ENCODE measurements around the gene HOXA3. TPM values are rescaled to one million over a fixed set of nuclear protein-coding genes. Genes with fewer than 3 reads are reported as not detected.

The HOXA3 gene
- total and polyA plus RNA-seq, 2 of the 13 experiments (the other 11 are each of a cell fraction or from before 2014, with no cell fraction given), result 2.9 to 4.6 TPM

- TF ChIP-seq MNT (IDR thresholded peaks at IDR 0.05) (no peak), FOXK2 (IDR thresholded peaks at IDR 0.05) (no peak), PHF8 (CRISPR knock-in tag; IDR thresholded peaks at IDR 0.05) (peak; percentile 72), HOMEZ (CRISPR knock-in tag; IDR thresholded peaks at IDR 0.05; ENCODE audit: low read depth) (no peak), KDM5A (IDR thresholded peaks at IDR 0.05; ENCODE audit: borderline replicate concordance, low read length) (no peak), HMGXB4 (CRISPR knock-in tag; IDR thresholded peaks at IDR 0.05; ENCODE audit: borderline replicate concordance in 1 of 2, low read depth in 1 of 2) (peak; percentile 13 to 69; a peak in 2 of 4 replicates), SOX13 (IDR thresholded peaks at IDR 0.05) (no peak), SOX13 (CRISPR knock-in tag; conservative IDR thresholded peaks at IDR 0.05 in 1 of 2, IDR thresholded peaks at IDR 0.05 in 1 of 2) (peak in 1 of 2 experiments; percentile 76; a peak in 2 of 4 replicates), ZNF737 (CRISPR knock-in tag; IDR thresholded peaks at IDR 0.05; ENCODE audit: borderline replicate concordance) (no peak), ZNF510 (CRISPR knock-in tag; IDR thresholded peaks at IDR 0.05; ENCODE audit: low read depth) (no peak; the same call in 1 of the 2 replicates), ZBTB26 (CRISPR knock-in tag; IDR thresholded peaks at IDR 0.05; ENCODE audit: borderline replicate concordance) (peak; percentile 29; the same call in 1 of the 2 replicates), ELF4 (CRISPR knock-in tag; IDR thresholded peaks at IDR 0.05; ENCODE audit: borderline replicate concordance) (no peak), IRX3 (CRISPR knock-in tag; IDR thresholded peaks at IDR 0.05; ENCODE audit: borderline replicate concordance, low read depth) (no peak; the same call in 1 of the 2 replicates), HOXA5 (CRISPR knock-in tag; IDR thresholded peaks at IDR 0.05) (no peak), CEBPB (IDR thresholded peaks at IDR 0.05; ENCODE audit: borderline replicate concordance, low read depth, low read length) (no peak), ZNF124 (CRISPR knock-in tag; IDR thresholded peaks at IDR 0.05) (peak; percentile 65; the same call in 1 of the 2 replicates), XBP1 (CRISPR knock-in tag; IDR thresholded peaks at IDR 0.05) (no peak), ZNF563 (CRISPR knock-in tag; IDR thresholded peaks at IDR 0.05) (peak; percentile 40; the same call in 1 of the 2 replicates), LCORL (IDR thresholded peaks at IDR 0.05) (peak; percentile 31; the same call in 1 of the 2 replicates), LCORL (CRISPR knock-in tag; IDR thresholded peaks at IDR 0.05) (peak; percentile 89), CC2D1A (CRISPR knock-in tag; IDR thresholded peaks at IDR 0.05) (no peak), KLF9 (CRISPR knock-in tag; IDR thresholded peaks at IDR 0.05; ENCODE audit: low read depth) (no peak), HNRNPLL (IDR thresholded peaks at IDR 0.05; ENCODE audit: low read depth, low read length, poor library complexity, severe bottlenecking) (peak; percentile 93), KDM5B (CRISPR knock-in tag; IDR thresholded peaks at IDR 0.05; ENCODE audit: borderline replicate concordance) (peak; percentile 16; the same call in 1 of the 2 replicates)
These were observed 30.1 kb downstream of the HOXA3 start (continued) for GRCh38 chr7:27122077-27122910.

All from HepG2 (cell line).